PC-3 (cell line): Measurements from ENCODE around the gene LIG1. TPM values are rescaled to one million over a fixed set of nuclear protein-coding genes. Genes with fewer than 3 reads are reported as not detected.

Source experiments
- ATAC-seq: fragments of 200-7000 bp; cut with Tn5 transposase; 2 replicates; pipeline ENCODE4 v1.9.1; 2020; ENCODE audit warnings: mild to moderate bottlenecking, moderate library complexity
- Bru-seq: library from RNA; stranded (reverse); fragments of 400-500 nt; gene quantifications from one replicate; lab custom pipeline; 2021; lab: Mats Ljungman, UMichigan
- BruChase-seq, 2 experiments: library from RNA; stranded (reverse); fragments of 400-500 nt; gene quantifications; one replicate each; lab custom pipeline; 2021; lab: Mats Ljungman, UMichigan
- BruUV-seq: library from RNA; stranded (reverse); fragments of 400-500 nt; replicated peaks from 2 replicates; lab custom pipeline; 2021; lab: Mats Ljungman, UMichigan
- CTCF ChIA-PET: fragments of 300-600 bp; sonication (Branson Sonifier 250); formaldehyde crosslinking; loops from one replicate; lab custom pipeline; 2022; ENCODE audit warnings: antibody characterized with exemption; lab: Charles Lee
- POLR2A ChIA-PET: fragments of 300-600 bp; sonication (Branson Sonifier 250); formaldehyde crosslinking; loops from one replicate; lab custom pipeline; 2022; ENCODE audit warnings: antibody characterized with exemption; ENCODE audit not compliant: unreplicated experiment; lab: Charles Lee
- DNase-seq: peaks from one replicate; pipeline ENCODE4 v3.0.0-alpha.2; 2015
- H2AFZ ChIP-seq: fragments of 300-600 bp; sonication (generic); 2 replicates; pipeline ENCODE4 v1.6.0; 2016; ENCODE audit warnings: antibody characterized with exemption, low read length
- H3F3A ChIP-seq: fragments of 300-600 bp; sonication (generic); one replicate; pipeline ENCODE4 v1.6.0; 2017; ENCODE audit warnings: antibody characterized with exemption, low read length, control low read depth, mild to moderate bottlenecking; ENCODE audit not compliant: unreplicated experiment
- H3K27ac ChIP-seq: fragments of 300-600 bp; sonication (generic); 2 replicates; pipeline ENCODE4 v1.5.1; 2016; ENCODE audit warnings: mild to moderate bottlenecking, low read length
- H3K27me3 ChIP-seq: fragments of 300-600 bp; sonication (generic); 2 replicates; pipeline ENCODE4 v1.6.1; 2016; ENCODE audit warnings: low read length, mixed read lengths
- H3K36me3 ChIP-seq: fragments of 300-600 bp; sonication (generic); 2 replicates; pipeline ENCODE4 v1.6.1; 2016; ENCODE audit warnings: low read depth, mixed run types, low read length, mixed read lengths
- H3K4me1 ChIP-seq: fragments of 300-600 bp; sonication (generic); 2 replicates; pipeline ENCODE4 v1.5.1; 2016; ENCODE audit warnings: low read length; ENCODE audit not compliant: insufficient read depth
- H3K4me2 ChIP-seq: fragments of 300-600 bp; sonication (generic); 2 replicates; pipeline ENCODE4 v1.6.0; 2016; ENCODE audit warnings: low read length
- H3K4me3 ChIP-seq: fragments of 300-600 bp; sonication (generic); 2 replicates; pipeline ENCODE4 v1.5.1; 2016; ENCODE audit warnings: mild to moderate bottlenecking, low read length, mixed read lengths
- H3K79me2 ChIP-seq: fragments of 300-600 bp; sonication (generic); 2 replicates; pipeline ENCODE4 v1.6.1; 2017; ENCODE audit warnings: low read length, mixed read lengths
- H3K9ac ChIP-seq: fragments of 300-600 bp; sonication (generic); 2 replicates; pipeline ENCODE4 v1.6.0; 2016; ENCODE audit warnings: mild to moderate bottlenecking, low read length
- H3K9me2 ChIP-seq: fragments of 300-600 bp; sonication (generic); replicated peaks from 2 replicates; pipeline ENCODE4 v1.6.1; 2016; ENCODE audit warnings: mixed run types, low read length, mixed read lengths
- H3K9me3 ChIP-seq: fragments of 300-600 bp; sonication (generic); 2 replicates; pipeline ENCODE4 v1.6.1; 2016; ENCODE audit warnings: low read length, mixed read lengths
- H4K20me1 ChIP-seq: fragments of 300-600 bp; sonication (generic); 2 replicates; pipeline ENCODE4 v1.6.1; 2016; ENCODE audit warnings: low read length, mixed read lengths
- EZH2 ChIP-seq: fragments of 300-600 bp; sonication (generic); IDR thresholded peaks from one replicate; pipeline ENCODE4 v1.6.1; 2017; ENCODE audit warnings: antibody characterized with exemption, mild to moderate bottlenecking, low read length; ENCODE audit not compliant: unreplicated experiment
- EZH2phosphoT487 ChIP-seq: fragments of 300-600 bp; sonication (generic); IDR thresholded peaks from 2 replicates; pipeline ENCODE4 v1.6.1; 2018; ENCODE audit warnings: mild to moderate bottlenecking, antibody characterized with exemption, low read length, borderline replicate concordance
- intact Hi-C: fragments of 100-400 bp; cut with micrococcal nuclease; formaldehyde crosslinking; loops from 2 replicates; pipeline ENCODE4 v1.9.0; 2023
- long read RNA-seq: library from polyadenylated mRNA; unstranded; transcript quantifications from one replicate; pipeline ENCODE4 v2.0.0, GENCODE V29; 2021; ENCODE audit not compliant: unreplicated experiment
- total RNA-seq: library from RNA; depleted of rRNA; stranded (reverse); fragments of >200 nt; gene quantifications from 2 replicates; pipeline ENCODE4 v1.2.3, GENCODE V29; 2014; rRNA removed
- TF ChIP-seq, protein P1 (sequence below): fragments of 300-600 bp; sonication (generic); conservative IDR thresholded peaks from 2 replicates; pipeline ENCODE4 v1.5.1; 2017; ENCODE audit warnings: antibody characterized with exemption, low read depth, mild to moderate bottlenecking, low read length

LIG1 gene
- 67.5 and 85.1 TPM in 2 replicates for total RNA-seq
- percentile 51 among the genes with signal in this experiment for Bru-seq, nascent RNA
- percentile 59 among the genes with signal in this experiment for BruChase-seq, experiment 1, labeled RNA remaining after a 6-hour chase
- percentile 49 among the genes with signal in this experiment for BruChase-seq, experiment 2, labeled RNA remaining after a 2-hour chase
- long read RNA-seq, transcript LIG1-201 (28 exons, 3,384 nt): major isoform, 8 of 32 reads
- long read RNA-seq, partial matches to known transcripts: 14 of 32 reads
- long read RNA-seq, other reads (novel, unspliced or antisense): 10 of 32 reads

DNA sequence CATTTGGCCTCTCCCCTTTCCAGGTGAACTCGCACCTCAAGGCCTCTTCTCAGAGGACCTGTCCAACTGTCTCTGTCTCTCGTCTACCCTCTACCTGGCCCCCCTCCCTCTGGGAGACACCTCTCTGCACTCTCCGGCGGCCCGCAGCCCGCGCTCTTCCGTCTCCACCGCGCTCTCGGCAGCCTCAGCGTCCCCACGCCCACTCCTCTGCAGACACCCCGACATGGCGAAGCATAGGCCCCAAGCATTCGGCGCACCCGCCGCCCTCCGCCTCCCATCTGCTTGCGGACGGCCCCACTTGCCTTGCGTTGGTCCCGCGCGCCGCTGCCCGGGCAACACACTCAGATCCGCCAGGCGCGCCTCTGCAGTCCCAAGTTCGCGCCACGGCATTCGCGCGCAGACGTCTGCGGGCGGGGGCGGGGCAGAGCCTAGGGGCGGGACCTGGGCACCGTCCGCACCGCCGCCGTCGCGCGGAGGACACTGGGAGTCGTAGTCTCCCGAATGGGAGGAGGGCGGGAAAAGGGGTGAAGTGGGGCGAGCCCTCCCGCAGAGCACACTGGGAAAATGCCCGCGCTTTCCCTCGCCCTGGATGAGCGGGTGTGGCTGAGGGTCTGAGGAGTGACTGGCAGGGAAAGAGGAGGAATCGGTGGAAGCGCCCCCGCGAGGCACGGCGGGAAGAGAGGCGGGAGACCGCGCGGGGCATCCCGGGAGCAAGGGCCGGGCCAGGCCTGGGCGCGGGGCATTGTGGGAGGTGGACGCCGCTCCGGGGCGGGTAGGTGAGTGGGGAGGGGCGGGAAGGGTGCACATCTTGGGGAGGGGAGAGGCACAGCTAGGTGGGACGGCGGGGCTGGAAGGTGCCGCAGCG, at the start of gene LIG1, which contains the start of gene ZSWIM9:
Gene LIG1, minus strand, starts transcription at position 406 of the 865 bp plus-strand sequence. CDS start 4,778 bp downstream, outside the sequence.
Gene ZSWIM9, plus strand, starts transcription at position 742 of the 865 bp plus-strand sequence. CDS start 1,123 bp downstream, outside the sequence.
- peaks cover 12% of the 10 kb centered on the region; the same call in 1 of the 2 replicates for H4K20me1 ChIP-seq
- DNase-seq: peak; percentile 88
- H3K9me3 ChIP-seq: no peaks in the 10 kb centered on the region
- peak; percentile 94 for ATAC-seq
- H3K27ac ChIP-seq: peak within 1 kb of the TSS; percentile 72
- no peaks in the 10 kb centered on the region for H3F3A ChIP-seq
- no peaks in the 10 kb centered on the region for H3K36me3 ChIP-seq
- intact Hi-C loops: no loop called here
- no TSS peak for BruUV-seq
- H3K9ac ChIP-seq: peak within 1 kb of the TSS; percentile 95
- peak within 1 kb of the TSS; percentile 99 for H3K4me3 ChIP-seq
- H3K4me2 ChIP-seq: peak within 1 kb of the TSS; percentile 93
- H2AFZ ChIP-seq: peak within 1 kb of the TSS; percentile 98
- no peaks in the 10 kb centered on the region for H3K27me3 ChIP-seq
- H3K79me2 ChIP-seq: peaks cover 35% of the 10 kb centered on the region
- CTCF ChIA-PET: interaction anchor here (0.6 kb wide), 1 partner anchor 67 kb away, joined by 9 read pairs; no protein-coding TSS in a partner anchor
- TF ChIP-seq EZH2phosphoT487 (no peak), EZH2 (no peak)
- TF ChIP-seq, protein P1, sequence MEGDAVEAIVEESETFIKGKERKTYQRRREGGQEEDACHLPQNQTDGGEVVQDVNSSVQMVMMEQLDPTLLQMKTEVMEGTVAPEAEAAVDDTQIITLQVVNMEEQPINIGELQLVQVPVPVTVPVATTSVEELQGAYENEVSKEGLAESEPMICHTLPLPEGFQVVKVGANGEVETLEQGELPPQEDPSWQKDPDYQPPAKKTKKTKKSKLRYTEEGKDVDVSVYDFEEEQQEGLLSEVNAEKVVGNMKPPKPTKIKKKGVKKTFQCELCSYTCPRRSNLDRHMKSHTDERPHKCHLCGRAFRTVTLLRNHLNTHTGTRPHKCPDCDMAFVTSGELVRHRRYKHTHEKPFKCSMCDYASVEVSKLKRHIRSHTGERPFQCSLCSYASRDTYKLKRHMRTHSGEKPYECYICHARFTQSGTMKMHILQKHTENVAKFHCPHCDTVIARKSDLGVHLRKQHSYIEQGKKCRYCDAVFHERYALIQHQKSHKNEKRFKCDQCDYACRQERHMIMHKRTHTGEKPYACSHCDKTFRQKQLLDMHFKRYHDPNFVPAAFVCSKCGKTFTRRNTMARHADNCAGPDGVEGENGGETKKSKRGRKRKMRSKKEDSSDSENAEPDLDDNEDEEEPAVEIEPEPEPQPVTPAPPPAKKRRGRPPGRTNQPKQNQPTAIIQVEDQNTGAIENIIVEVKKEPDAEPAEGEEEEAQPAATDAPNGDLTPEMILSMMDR: no peak
- H3K9me2 ChIP-seq: no peaks in the 10 kb centered on the region
- peaks cover 10% of the 10 kb centered on the region; the same call in 1 of the 2 replicates for H3K4me1 ChIP-seq
- POLR2A ChIA-PET: interaction anchor here (0.6 kb wide), 1 partner anchor 33 kb away, joined by 4 read pairs; no protein-coding TSS in a partner anchor

DNA sequence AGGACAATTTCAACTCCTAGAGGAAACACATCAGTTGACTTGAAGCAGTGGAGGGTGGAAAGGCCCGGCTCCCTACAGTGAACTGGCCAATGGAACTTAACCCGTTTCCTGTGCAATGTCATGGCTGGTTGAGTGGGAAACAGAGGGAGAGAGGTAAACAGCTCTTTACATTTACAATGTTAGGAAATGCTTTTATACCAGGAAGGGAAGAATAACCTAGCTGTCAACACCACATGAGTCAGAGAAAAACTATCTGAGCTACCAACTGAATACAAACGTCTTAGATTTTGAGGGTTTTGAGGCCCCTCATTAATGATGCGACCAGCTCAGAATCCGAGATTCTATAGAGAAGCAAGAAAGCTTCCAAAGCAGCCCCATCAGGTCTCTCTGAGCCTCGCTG, 48.9 kb upstream of the LIG1 start:
- intact Hi-C loops: no loop called here
- no peak overlapping the region for H3K4me2 ChIP-seq
- POLR2A ChIA-PET: no interaction called here

More for the DNA sequence above, 48.9 kb upstream of the LIG1 start:
- H2AFZ ChIP-seq: no peak overlapping the region
- no peaks in the 10 kb centered on the region for H3K36me3 ChIP-seq
- DNase-seq: peak; percentile 21
- H3K9me2 ChIP-seq: no peaks in the 10 kb centered on the region
- no TSS peak for BruUV-seq
- 0 out of 2 replicates have a peak, but pooled peaks cover 8% of the 10 kb centered on the region for H3K4me1 ChIP-seq
- no peak for TF ChIP-seq EZH2
- TF ChIP-seq EZH2phosphoT487: no peak
- TF ChIP-seq, protein P1: no peak
- no peaks in the 10 kb centered on the region for H3K9me3 ChIP-seq
- no peak overlapping the region for H3K9ac ChIP-seq
- H3K27ac ChIP-seq: no peak overlapping the region
- H3K79me2 ChIP-seq: no peaks in the 10 kb centered on the region
- peak; percentile 35; the same call in 1 of the 2 replicates for ATAC-seq
- H3F3A ChIP-seq: no peaks in the 10 kb centered on the region
- H3K27me3 ChIP-seq: no peaks in the 10 kb centered on the region
- H4K20me1 ChIP-seq: no peaks in the 10 kb centered on the region
- CTCF ChIA-PET: interaction anchor here (0.5 kb wide), 1 partner anchor 26 kb away, joined by 3 read pairs; no protein-coding TSS in a partner anchor
- H3K4me3 ChIP-seq: no peak overlapping the region
